PFSK-1 (cell line): ENCODE results near the gene DMC1.

Experiments
- POLR2AphosphoS5 ChIP-seq: IDR thresholded peaks from 2 replicates; pipeline ENCODE4 v1.6.1; 2012; ENCODE audit warnings: low read depth, mild to moderate bottlenecking, control low read depth, low read length, moderate library complexity
- TAF1 ChIP-seq: IDR thresholded peaks from 2 replicates; pipeline ENCODE4 v1.6.1; 2012; ENCODE audit warnings: low read length, control low read depth, borderline replicate concordance; ENCODE audit not compliant: insufficient read depth

GRCh38 chr22:38485783-38486182 is 84.2 kb downstream of the DMC1 start:
- TF ChIP-seq POLR2AphosphoS5, result no peak
- no peak for TF ChIP-seq TAF1
